Urinary bladder (tissue), 4 donors: ENCODE measurements around the gene SUZ12. TPM values are rescaled to one million over a fixed set of nuclear protein-coding genes. Genes with fewer than 3 reads are reported as not detected.
"Not testable (repeated sequence)": the region's sequence is repeated elsewhere in the genome, so short reads cannot be mapped to it uniquely, and the experiment has no call there.

ENCODE experiments used
- DNase-seq: peaks from one replicate; pipeline ENCODE4 v3.0.0-alpha.2; 2015; ENCODE audit errors: extremely low spot score
- H3K27ac ChIP-seq: one replicate; pipeline ENCODE4 v1.5.1; 2013; ENCODE audit warnings: low read depth, mild to moderate bottlenecking, moderate library complexity
- H3K36me3 ChIP-seq: one replicate; pipeline ENCODE4 v1.6.1; 2013; ENCODE audit warnings: mild to moderate bottlenecking, moderate library complexity; ENCODE audit not compliant: insufficient read depth
- H3K4me1 ChIP-seq: one replicate; pipeline ENCODE4 v1.6.1; 2013; ENCODE audit warnings: mild to moderate bottlenecking, moderate library complexity; ENCODE audit not compliant: insufficient read depth
- H3K4me3 ChIP-seq: one replicate; pipeline ENCODE4 v1.5.1; 2013; ENCODE audit warnings: low read depth, low read length
- WGBS: extraction: QIAGEN DNeasy Blood & Tissue Kit; methylation state at CpG from one replicate; pipeline ENCODE4 v1.1.7; 2013; 5-methylcytosine and 5-hydroxymethylcytosine counted together
- polyA plus RNA-seq: library from polyadenylated mRNA; stranded (reverse); fragments of 200-250 nt; gene quantifications from one replicate; pipeline ENCODE4 v1.2.3, GENCODE V29; 2013
- total RNA-seq: library from RNA; depleted of rRNA; stranded (reverse); fragments of >200 nt; gene quantifications from one replicate; pipeline ENCODE4 v1.2.3, GENCODE V29; 2014
- donor health status: healthy with polysubstance abuse.
- donor health status: healthy.

The SUZ12 gene
- total and polyA plus RNA-seq, 2 donors: 15.3 to 55.5 TPM

DNA sequence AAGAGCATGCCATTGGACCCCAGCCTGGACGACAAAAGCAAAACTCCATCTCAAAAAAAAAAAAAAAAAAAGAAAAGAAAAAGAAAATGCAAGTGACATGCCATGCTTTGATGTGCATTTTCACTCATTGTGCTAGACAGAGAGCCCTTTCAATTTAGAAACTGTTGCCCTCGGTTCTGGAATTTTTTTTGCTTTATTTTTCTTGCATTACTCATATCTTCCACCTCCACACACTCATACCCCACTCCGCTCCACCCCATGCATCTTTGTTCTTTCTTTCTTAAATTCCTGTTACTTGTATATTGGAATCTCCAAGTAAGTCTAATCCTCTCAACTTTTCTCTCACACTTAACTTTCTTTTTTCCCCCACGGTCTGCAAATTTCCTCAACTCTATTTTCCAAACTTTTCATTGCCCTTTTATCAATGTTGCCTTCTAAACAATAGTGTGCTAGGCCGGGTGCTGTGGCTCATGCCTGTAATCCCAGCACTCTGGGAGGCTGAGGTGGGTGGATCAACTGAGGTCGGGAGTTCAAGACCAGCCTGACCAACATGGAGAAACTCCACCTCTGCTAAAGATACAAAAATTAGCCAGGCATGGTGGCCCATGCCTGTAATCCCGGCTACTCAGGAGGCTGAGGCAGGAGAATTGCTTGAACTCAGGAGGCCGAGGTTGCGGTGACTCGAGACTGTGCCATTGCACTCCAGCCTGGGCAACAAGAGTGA, 16.8 kb upstream of the SUZ12 start:
- WGBS: 81% methylated on average over 10 of the region's 10 CpGs
- Histone ChIP-seq H3K27ac (no peak overlapping the region), H3K4me3 (no peak overlapping the region)

DNA sequence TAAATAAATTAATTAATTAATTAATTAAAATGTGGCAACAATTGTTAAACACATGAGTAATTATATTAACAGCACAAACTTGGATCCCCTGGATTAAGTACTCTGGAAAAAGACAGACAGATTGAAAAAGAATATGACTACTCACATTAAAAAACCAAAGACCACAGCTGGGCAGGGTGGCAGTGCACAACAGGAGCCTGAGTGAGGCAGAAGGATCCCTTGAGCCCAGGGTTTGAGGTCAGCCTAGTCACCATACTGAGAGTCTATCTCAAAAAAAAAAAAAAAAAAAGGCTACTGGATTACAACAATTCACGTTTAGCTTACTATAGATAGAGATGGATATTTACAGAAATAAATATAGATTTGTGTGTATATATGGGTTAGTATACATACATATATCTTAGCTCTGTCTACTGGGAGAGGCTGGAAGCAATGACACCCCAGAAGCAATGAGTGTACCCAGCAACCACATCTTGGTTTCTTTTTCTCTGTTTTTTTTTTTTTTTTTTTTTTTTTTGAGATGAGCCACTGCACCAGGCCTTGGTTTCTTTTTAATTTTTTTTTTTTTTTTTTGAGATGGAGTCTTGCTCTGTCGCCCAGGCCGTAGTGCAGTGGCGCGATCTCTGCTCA, 10.6 kb upstream of the SUZ12 start:
- H3K4me1 ChIP-seq: no peaks in the 10 kb centered on the region
- H3K4me3 ChIP-seq: no peak overlapping the region
- WGBS: 85% methylated on average over 5 of the region's 5 CpGs
- no peaks in the 10 kb centered on the region for H3K36me3 ChIP-seq
- H3K27ac ChIP-seq: no peak overlapping the region
- DNase-seq: no peak

More for the DNA sequence above, 16.8 kb upstream of the SUZ12 start:
- Histone ChIP-seq H3K4me1 (no peaks in the 10 kb centered on the region), H3K36me3 (no peaks in the 10 kb centered on the region)
- no peak for DNase-seq

DNA sequence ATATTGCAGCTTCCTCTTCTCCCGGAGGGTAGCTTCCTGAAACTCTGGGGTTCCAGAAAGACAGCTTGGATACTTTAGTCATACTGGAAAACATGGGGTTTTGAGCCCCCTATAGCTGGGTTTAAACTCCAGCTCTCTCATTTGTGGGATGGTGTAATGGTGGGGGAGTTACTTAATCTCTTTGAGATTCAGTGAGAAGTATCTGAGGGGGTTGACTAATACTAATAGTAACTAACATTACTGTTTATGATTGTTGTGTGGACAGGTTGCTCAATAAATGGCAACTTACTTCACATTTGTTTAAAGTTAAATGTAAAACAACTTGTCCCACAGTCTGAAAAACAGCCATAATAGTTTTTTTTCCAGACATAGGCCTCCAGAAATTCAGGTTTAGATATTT, 5.1 kb upstream of the SUZ12 start:
- H3K4me3 ChIP-seq: no peak overlapping the region
- no peaks in the 10 kb centered on the region for H3K36me3 ChIP-seq
- DNase-seq: no peak
- no peaks in the 10 kb centered on the region for H3K4me1 ChIP-seq
- H3K27ac ChIP-seq: no peak overlapping the region
- 66% methylated on average over 1 of the region's 1 CpG for WGBS

DNA sequence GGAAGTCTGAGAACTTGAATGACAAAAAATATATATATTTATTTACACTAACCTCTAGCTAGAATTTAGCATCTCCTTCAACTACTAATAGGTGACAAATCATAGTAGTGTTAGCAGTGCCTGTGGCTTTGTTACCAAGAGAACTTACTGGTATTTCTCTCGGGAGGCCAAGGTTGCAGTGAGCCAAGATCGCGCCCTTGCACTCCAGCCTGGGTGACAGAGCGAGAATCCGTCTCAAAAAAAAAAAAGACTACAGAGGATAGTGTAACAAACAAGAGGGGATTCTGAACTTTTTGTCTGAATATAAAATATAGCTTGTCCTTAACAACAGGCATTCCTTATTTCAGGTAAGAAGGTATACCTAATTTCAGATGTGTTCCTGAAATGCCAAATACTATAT, 1.3 kb upstream of the SUZ12 start:
- no peaks in the 10 kb centered on the region for H3K36me3 ChIP-seq
- no peak for DNase-seq
- WGBS: 95% methylated on average over 5 of the region's 5 CpGs
- no peaks in the 10 kb centered on the region for H3K4me1 ChIP-seq
- H3K27ac ChIP-seq: no peak overlapping the region
- no peak overlapping the region for H3K4me3 ChIP-seq

DNA sequence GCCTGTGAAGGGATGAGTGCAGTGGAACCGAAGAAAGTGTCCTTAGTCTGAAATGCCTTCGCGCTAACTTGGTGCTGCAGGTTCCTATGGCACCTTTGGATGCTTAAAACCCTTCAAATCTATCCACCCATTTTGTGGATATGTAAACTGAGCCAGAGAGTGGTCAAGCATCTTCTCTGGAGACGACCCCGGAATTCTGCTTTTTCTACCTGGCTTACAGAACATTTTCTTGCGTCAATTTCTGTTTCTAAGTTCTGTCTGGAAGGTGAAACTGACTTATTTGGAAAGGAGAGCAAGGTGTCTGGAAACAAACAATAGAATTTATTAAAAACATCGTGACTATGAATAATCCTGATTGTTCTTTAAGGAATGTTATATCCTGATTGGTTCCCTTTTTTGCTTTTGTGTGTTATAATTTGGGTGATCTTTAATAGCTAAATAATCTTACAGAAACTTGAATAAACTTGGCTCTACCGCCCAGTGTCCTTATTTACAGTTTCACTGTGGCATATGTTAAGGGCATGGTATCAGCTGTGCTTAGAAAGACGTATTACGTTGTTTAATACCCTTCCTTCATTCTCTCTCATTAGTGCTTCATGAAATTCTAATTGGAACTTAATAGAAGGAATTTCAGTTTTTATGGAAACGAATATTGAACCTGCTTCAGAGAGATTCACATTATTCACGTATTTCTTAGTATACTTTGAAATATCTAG, 1.3 kb downstream of the SUZ12 start:
- DNase-seq, H3K36me3 ChIP-seq, H3K27ac ChIP-seq, H3K4me1 ChIP-seq: not testable (repeated sequence)
- WGBS: 9% methylated on average over 9 of the region's 12 CpGs
- peak overlapping the region; percentile 39 for H3K4me3 ChIP-seq

DNA sequence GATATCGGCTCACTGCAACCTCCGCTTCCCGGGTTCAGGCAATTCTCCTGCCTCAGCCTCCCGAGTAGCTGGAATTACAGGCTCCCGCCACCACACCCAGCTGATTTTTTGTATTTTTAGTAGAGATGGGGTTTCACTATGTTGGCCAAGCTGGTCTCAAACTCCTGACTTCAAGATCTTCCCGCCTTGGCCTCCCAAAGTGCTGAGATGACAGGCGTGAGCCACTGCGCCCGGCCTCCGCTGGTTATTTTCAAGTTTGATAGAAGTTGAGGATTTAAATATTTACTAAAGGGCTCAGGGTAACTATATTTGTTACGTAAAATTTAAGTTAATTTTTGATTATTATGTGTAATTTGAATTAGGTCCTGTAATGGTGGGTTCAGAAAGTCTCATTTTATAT, 5.1 kb downstream of the SUZ12 start:
- not testable (repeated sequence) for H3K36me3 ChIP-seq, H3K4me1 ChIP-seq, DNase-seq, H3K4me3 ChIP-seq, H3K27ac ChIP-seq
- WGBS: 96% methylated on average over 11 of the region's 11 CpGs

DNA sequence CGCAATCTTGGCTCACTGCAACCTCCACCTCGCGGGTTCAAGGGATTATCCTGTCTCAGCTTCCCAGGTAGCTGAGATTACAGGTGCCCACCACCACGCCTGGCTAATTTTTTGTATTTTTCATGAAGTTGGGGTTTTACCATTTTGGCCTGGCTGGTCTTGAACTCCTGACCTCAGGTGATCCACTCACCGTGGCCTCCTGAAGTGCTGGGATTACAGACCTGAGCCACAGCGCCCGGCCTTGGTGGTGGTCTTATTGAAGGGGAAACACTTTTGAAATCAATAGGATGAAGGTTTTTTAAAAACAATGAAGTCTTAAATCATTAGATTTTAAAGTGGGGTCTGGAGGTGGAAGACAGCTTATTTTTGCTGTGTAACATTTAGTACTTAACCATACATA, 5.6 kb downstream of the SUZ12 start:
- H3K27ac ChIP-seq, H3K4me3 ChIP-seq, DNase-seq, H3K36me3 ChIP-seq, H3K4me1 ChIP-seq: not testable (repeated sequence)
- WGBS: 94% methylated on average over 7 of the region's 7 CpGs

DNA sequence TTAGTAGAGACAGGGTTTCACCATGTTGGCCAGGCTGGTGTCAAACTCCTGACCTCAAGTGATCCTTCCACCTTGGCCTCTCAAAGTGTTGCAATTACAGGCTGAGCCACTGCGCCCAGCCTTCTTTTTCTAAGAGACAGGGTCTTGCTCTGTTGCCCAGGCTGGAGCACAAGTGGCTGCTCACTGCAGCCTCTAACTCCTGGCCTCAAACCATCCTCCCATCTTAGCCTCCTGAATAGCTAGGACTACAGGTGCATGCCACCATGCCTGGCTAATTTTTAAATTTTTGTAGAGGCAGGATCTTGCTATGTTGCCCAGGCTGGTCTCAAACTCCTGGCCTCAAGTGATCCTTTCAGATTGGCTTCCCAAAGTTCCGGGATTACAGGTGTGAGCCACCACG, 15.1 kb downstream of the SUZ12 start:
- not testable (repeated sequence) for H3K4me1 ChIP-seq, DNase-seq, H3K36me3 ChIP-seq, H3K27ac ChIP-seq, H3K4me3 ChIP-seq
- over 99% methylated on average over 3 of the region's 3 CpGs for WGBS

DNA sequence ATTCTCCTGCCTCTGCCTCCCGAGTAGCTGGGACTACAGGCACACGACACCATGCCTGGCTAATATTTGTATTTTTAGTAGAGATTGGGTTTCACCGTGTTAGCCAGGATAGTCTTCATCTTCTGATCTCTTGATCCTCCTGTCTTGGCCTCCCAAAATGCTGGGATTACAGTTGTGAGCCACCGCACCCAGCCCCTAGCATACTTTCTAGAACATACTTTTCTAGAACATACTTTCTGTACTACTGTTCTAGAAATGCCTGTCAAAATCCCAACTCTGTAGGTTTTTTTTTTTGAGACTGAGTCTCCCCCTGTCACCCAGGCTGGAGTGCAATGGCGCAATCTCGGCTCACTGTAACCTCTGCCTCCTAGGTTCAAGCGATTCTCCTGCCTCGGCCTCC, 27.3 kb downstream of the SUZ12 start:
- H3K36me3 ChIP-seq, H3K27ac ChIP-seq, H3K4me3 ChIP-seq, H3K4me1 ChIP-seq, DNase-seq: not testable (repeated sequence)
- 89% methylated on average over 8 of the region's 8 CpGs for WGBS

DNA sequence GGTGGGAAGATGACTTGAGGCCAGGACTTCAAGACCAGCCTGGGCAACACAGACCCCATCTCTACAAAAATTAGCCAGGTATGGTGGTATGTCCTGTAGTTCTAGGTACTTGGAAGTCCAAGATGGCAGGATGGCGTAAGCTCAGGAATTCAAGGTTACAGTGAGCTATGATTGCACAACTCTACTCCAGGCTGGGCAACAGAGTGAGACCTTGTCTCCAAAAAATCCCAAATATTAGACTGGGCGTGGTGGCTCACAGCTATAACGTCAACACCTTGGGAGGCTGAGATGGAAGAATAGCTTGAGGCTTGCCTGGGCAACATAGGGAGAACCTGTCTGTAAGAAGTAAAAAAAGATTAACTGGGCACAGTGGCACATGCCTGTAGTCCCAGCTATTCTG, 30.8 kb downstream of the SUZ12 start:
- no peak overlapping the region for H3K27ac ChIP-seq
- no peaks in the 10 kb centered on the region for H3K36me3 ChIP-seq
- no peak overlapping the region for H3K4me3 ChIP-seq
- H3K4me1 ChIP-seq: no peaks in the 10 kb centered on the region
- DNase-seq: no peak
- WGBS: 95% methylated on average over 3 of the region's 3 CpGs

DNA sequence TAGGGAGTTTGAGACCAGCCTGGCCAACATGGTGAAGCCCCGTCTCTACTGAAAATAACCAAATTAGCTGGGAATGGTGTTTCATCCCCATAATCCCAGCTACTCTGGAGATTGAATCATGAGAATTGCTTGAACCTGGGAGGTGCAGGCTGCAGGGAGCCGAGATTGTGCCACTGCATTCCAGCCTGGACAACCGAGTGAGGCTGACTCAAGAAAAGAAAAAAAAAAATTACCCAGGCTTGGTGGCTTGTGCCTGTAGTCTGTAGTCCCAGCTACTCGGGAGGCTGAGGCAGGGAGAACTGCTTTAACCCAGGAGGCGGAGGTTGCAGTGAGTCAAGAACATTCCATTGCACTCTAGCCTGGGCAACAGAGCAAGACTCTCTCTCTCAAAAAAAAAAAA, 33.6 kb downstream of the SUZ12 start:
- H3K4me1 ChIP-seq, DNase-seq, H3K4me3 ChIP-seq, H3K27ac ChIP-seq, H3K36me3 ChIP-seq: not testable (repeated sequence)
- 80% methylated on average over 5 of the region's 5 CpGs for WGBS

DNA sequence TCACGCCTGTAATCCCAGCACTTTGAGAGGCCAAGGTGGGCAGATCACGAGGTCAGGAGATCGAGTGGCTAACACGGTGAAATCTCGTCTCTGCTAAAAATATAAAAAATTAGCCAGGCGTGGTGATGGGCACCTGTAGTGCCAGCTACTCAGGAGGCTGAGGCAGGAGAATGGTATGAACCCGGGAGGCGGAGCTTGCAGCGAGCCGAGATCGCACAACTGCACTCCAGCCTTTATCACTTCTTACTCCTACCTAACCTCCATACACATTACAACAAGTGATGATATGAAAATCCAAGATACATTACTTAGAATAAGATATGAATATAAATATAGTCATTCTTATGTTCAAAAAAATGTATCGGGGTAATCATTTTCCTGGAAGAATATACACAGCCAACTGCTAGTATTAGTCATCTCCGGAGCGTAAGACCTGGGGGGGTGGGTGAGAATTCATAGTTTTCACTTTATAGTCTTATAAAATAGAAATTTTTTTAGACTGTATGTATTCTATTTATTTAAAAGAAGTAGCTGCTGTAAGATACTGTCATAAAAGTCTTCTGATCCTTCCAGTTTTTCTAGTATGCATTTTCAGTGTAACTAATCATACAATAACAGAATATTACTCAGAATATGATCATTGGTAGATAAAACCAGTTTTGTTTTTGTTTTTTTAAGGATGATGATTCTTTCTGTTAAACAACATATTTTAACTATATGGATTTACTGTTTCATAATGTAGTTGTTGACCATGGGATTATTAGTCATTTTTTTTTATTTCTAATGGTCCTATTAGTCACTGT, 37.7 kb downstream of the SUZ12 start:
- not testable (repeated sequence) for H3K4me1 ChIP-seq, H3K4me3 ChIP-seq, H3K27ac ChIP-seq, H3K36me3 ChIP-seq, DNase-seq
- 97% methylated on average over 14 of the region's 14 CpGs for WGBS

DNA sequence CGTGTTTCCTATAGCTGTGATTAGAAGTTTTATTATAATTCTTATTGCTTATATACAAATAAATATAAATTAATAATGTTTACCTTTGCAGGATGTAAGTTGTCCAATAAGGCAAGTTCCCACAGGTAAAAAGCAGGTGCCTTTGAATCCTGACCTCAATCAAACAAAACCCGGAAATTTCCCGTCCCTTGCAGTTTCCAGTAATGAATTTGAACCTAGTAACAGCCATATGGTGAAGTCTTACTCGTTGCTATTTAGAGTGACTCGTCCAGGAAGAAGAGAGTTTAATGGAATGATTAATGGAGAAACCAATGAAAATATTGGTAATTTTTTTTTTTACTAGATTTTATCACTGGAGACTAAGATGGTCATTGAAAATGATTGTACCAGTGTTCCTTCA, 38.6 kb downstream of the SUZ12 start:
- DNase-seq, H3K4me1 ChIP-seq, H3K36me3 ChIP-seq, H3K4me3 ChIP-seq, H3K27ac ChIP-seq: not testable (repeated sequence)
- WGBS: 75% methylated on average over 5 of the region's 5 CpGs
